Measurements from ENCODE around the gene TRIM75. TPM values are rescaled to one million over a fixed set of nuclear protein-coding genes. Genes with fewer than 3 reads are reported as not detected.

Gene TRIM75
- polyA plus RNA-seq, 1 of the 3 experiments (the other 2 are of a cell fraction), result not detected

GRCh38 chr4:165005352-165005925 lies 48.2 kb upstream of the TRIM75 start:
- CTCF ChIA-PET, result no interaction called here
- H3K9me2 ChIP-seq, result no peaks in the 10 kb centered on the region
- DNase-seq, result no peak
- H3K79me2 ChIP-seq (ENCODE audit: insufficient read depth), result no peaks in the 10 kb centered on the region
- no peak overlapping the region for H3K9ac ChIP-seq
- TF ChIP-seq CTCF (IDR thresholded peaks at IDR 0.05) (no peak), SIN3A (IDR thresholded peaks at IDR 0.05; ENCODE audit: borderline replicate concordance, low read depth, low read length) (no peak), EZH2phosphoT487 (IDR thresholded peaks at IDR 0.05; ENCODE audit: borderline replicate concordance, low read depth) (no peak), FOXJ3 (CRISPR knock-in tag; IDR thresholded peaks at IDR 0.05) (no peak), RAD21 (IDR thresholded peaks at IDR 0.05; ENCODE audit: low read length) (no peak), TCF12 (IDR thresholded peaks at IDR 0.05) (no peak), GATA2 (CRISPR knock-in tag; IDR thresholded peaks at IDR 0.05) (no peak), REST (IDR thresholded peaks at IDR 0.05; ENCODE audit: low read depth, low read length) (no peak)
- 13% methylated on average over 6 of the region's 6 CpGs for WGBS (ENCODE audit: low lambda C conversion rate)
- H3K4me3 ChIP-seq (ENCODE audit: low read depth in 2 of 2, low read length in 1 of 2), result no peak overlapping the region
- no peaks in the 10 kb centered on the region for H4K20me1 ChIP-seq (ENCODE audit: insufficient read depth)
- no peaks in the 10 kb centered on the region for H3K9me3 ChIP-seq
- no peak overlapping the region for H3K27ac ChIP-seq (ENCODE audit: low read depth in 2 of 2, low read length in 1 of 2)
- H3K4me2 ChIP-seq, result no peak overlapping the region
- no peaks in the 10 kb centered on the region for H3F3A ChIP-seq (replicated peaks; ENCODE audit: insufficient read depth)
- H3K4me1 ChIP-seq (ENCODE audit: control insufficient read depth in 1 of 2, insufficient read depth in 2 of 2, low read depth in 1 of 2, low read length in 1 of 2), result no peaks in the 10 kb centered on the region
- POLR2A ChIA-PET, result no interaction called here
- H2AFZ ChIP-seq (ENCODE audit: low read depth), result no peak overlapping the region
- no peaks in the 10 kb centered on the region for H3K36me3 ChIP-seq (replicated peaks in 1 of 2; ENCODE audit: control insufficient read depth in 1 of 2, insufficient read depth in 2 of 2, low read length in 1 of 2)
- peaks cover 19% of the 10 kb centered on the region for H3K27me3 ChIP-seq (ENCODE audit: insufficient read depth)

GRCh38 chr4:165006456-165006855 lies 47.2 kb upstream of the TRIM75 start:
- Histone ChIP-seq H3F3A (replicated peaks; ENCODE audit: insufficient read depth) (no peaks in the 10 kb centered on the region), H3K9ac (no peak overlapping the region), H3K4me1 (ENCODE audit: control insufficient read depth in 1 of 2, insufficient read depth in 2 of 2, low read depth in 1 of 2, low read length in 1 of 2) (no peaks in the 10 kb centered on the region), H3K9me2 (no peaks in the 10 kb centered on the region), H3K4me2 (no peak overlapping the region), H2AFZ (ENCODE audit: low read depth) (no peak overlapping the region), H4K20me1 (ENCODE audit: insufficient read depth) (no peaks in the 10 kb centered on the region), H3K9me3 (no peaks in the 10 kb centered on the region), H3K4me3 (ENCODE audit: low read depth in 2 of 2, low read length in 1 of 2) (no peak overlapping the region), H3K27me3 (ENCODE audit: insufficient read depth) (peaks cover 25% of the 10 kb centered on the region), H3K36me3 (replicated peaks in 1 of 2; ENCODE audit: control insufficient read depth in 1 of 2, insufficient read depth in 2 of 2, low read length in 1 of 2) (no peaks in the 10 kb centered on the region), H3K27ac (ENCODE audit: low read depth in 2 of 2, low read length in 1 of 2) (no peak overlapping the region), H3K79me2 (ENCODE audit: insufficient read depth) (no peaks in the 10 kb centered on the region)
- WGBS (ENCODE audit: low lambda C conversion rate), result 45% methylated on average over 8 of the region's 9 CpGs
- ChIA-PET POLR2A (no interaction called here), CTCF (no interaction called here)
- DNase-seq, result no peak
- no peak for TF ChIP-seq RXRA (IDR thresholded peaks at IDR 0.05; ENCODE audit: borderline replicate concordance, low read depth)
- no peak for TF ChIP-seq TCF12 (IDR thresholded peaks at IDR 0.05)
- no peak for TF ChIP-seq CHD2 (IDR thresholded peaks at IDR 0.05; ENCODE audit: low read length, partially characterized antibody)
- no peak for TF ChIP-seq TEAD4 (IDR thresholded peaks at IDR 0.05; ENCODE audit: borderline replicate concordance, insufficient read depth)
- TF ChIP-seq NFIC (IDR thresholded peaks at IDR 0.05; ENCODE audit: borderline replicate concordance), result no peak
- no peak for TF ChIP-seq TAF1 (IDR thresholded peaks at IDR 0.05; ENCODE audit: borderline replicate concordance, low read depth, low read length)
- TF ChIP-seq REST (IDR thresholded peaks at IDR 0.05; ENCODE audit: low read depth, low read length), result no peak
- TF ChIP-seq IRF3 (IDR thresholded peaks at IDR 0.05; ENCODE audit: low read depth, low read length), result no peak
- no peak for TF ChIP-seq FOSL2 (IDR thresholded peaks at IDR 0.05; ENCODE audit: borderline replicate concordance, low read depth)
- no peak for TF ChIP-seq GABPA (IDR thresholded peaks at IDR 0.05; ENCODE audit: low read depth)
- no peak for TF ChIP-seq RCOR1 (IDR thresholded peaks at IDR 0.05; ENCODE audit: low read length)
- TF ChIP-seq EZH2phosphoT487 (IDR thresholded peaks at IDR 0.05; ENCODE audit: borderline replicate concordance, low read depth), result no peak

Data from SK-N-SH (cell line).